Measurements from ENCODE around the gene IL17F.
"Not testable (repeated sequence)": the region's sequence is repeated elsewhere in the genome, so short reads cannot be mapped to it uniquely, and the experiment has no call there.

Gene IL17F

DNA sequence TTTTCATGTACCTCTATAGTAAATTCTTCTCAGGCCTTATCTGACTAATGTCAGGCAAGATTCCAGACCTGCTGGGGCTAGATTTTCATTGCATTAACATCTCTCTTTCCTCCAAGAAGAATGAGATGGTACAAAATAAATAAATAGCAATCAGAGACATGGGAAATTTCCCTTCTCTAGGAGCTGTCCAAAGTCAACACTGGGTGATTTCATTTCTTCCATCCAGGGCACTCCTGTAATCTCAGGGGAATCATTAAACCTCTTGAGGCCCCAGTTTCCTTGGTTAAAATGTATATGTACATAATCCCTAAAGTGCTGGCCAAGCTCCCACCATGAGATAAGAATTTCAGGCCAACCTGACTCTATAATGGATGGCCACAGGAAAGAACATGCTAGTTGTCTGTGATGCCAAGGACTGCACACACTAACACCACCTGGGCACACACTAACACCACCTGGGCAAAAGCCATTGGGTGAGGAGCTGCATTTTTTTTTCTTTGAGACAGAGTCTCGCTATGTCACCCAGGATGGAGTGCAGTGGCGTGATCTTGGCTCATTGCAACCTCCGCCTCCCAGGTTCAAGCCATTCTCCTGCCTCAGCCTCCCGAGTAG lies 912 bp downstream of the IL17F start:
- FAIRE-seq: no peak

DNA sequence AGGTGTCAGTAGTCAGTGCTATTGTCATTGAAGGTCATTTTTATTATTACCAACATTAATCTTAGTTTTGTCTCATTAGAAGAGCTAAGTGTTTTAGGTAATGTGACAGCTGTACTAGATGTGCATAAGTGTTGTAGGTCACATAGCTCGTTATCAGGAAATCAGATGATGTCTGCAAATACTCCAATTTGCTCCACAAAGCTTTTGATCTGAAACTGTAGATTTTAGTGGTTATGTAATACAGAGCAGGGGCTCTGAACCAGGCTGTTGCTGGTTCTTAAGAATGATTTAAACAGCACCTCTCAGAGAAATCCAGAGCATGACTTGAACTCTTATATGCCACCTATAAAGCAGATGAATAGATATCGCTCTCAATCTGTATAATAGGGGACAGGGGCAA lies 2.5 kb downstream of the IL17F start:
- no peak for FAIRE-seq

DNA sequence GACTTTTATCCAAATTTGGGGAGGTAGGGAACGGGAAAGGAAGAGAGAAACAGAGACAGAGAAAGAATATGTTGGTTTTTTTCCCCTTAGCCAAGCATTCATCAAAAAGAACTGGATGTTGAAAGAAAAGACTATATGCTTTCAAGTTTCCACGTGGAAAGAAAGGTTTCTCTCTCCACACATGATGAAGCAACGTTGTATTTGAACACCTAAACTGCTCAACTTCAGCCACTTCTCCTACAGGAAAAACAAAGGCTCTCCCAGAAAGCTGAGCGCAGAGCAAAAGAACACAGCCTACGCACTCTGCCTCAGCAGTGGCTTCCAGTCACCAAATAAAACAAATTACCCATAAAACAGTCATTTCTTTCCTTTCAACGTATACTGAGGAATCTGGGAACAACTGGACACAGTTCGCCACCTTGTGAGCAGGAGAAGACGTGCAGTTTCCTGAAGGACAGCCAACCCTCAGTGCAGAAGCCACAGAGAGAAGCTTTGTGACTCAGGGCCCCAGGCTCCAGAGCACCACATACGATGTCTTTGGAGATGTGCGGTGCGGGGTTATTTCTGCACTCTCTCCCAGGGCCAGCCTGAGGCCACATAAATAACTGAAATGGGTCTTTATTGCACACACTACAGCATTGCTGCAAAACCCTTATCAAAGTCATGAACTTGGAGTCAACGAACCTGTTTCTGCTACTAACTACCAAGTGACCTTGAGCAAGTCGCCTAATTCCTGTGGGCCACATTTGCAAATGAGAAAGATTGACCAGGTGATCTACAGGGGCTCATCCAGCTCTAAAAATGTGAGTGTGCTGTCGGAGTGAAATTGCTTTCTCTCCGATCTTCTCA lies 10.1 kb downstream of the IL17F start:
- no peak for FAIRE-seq

DNA sequence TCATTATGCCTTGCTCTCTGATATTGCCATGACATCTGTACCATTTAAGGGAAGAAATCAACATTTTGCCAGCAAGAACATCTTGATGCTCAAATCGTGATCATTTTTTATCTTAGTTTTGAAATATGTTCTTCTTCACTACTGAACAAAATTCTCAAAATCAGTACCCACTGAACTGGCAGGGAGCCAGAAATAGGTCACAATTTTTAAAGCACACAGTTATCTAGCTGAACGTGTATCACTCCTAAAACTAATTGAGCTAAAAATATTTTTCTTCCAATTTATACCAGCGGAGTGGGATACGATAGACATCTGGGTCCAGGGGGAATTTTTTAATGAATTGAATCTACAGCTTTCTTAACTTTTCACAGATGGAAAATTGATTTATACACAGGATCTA lies 11.3 kb downstream of the IL17F start:
- FAIRE-seq: no peak

DNA sequence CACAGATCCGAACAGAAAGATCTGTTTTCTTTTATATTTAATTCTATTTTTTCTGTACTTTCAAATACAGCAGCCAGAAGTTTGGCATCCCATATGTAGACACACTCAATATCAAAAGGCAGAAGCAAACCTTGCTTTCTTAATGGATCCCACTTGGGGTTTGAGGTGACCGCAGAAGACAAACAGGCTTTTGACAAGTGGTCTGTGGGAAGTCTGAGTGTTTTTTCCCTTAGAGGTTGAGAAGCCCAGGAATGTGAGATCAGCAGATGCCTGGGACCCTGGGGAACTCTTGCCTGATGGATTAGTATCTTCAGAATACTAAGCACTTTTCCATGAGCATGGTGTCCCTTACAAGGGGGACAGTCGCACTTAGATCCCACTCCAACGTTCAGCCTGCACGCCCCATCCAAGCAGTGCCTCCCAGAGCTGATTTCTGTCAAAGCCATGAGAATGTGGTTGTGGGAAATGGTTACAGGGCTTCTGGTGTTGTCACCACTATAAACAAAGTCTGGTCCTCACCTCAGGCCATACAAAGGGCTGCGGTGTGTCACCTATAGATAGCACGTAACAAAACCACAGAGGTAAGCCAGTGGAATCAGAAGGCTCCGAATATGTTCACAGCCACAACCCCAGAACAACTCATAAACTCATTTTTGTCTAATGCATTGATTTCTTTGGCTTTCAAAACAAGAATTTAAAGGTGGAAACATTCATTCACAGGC lies 12.7 kb downstream of the IL17F start:
- no peak for FAIRE-seq

DNA sequence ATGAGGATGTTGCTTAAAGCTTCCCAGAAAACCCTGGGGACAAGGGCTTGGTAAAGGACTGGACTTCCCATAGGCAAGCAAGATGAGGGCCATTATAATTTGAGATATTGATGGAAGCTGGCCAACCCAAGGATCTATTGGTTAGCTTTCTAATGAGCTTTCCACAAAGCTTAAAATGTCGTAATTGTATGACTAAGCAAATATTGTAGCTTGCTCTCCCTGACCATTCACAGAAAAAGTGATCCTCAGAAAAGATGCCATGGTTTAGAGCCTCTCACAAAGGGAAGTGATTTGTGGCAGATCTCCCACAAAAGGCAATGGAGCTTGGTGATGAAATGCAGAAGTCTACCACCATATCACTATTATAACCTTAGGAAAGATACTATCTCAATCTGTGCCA lies 13.6 kb downstream of the IL17F start:
- no peak for FAIRE-seq

DNA sequence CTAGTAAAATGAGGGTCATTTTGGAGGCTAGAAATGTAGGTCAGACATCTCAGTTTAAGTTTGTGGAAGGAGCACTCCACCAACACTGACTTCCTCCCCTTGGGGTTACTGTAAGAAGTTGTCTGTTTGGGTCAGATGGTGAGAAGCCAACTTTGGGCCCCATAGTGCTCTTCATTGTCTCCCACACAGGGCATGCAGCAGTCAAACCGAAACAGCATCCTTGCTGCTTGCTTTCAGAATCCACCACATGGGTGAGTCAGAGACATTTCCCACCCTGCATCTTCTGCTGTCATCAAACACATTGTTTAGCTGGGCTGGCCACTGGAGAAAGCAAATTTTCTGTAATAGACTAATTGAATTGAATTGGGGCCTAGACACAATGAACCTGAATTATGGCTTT lies 16.8 kb downstream of the IL17F start:
- FAIRE-seq: no peak

DNA sequence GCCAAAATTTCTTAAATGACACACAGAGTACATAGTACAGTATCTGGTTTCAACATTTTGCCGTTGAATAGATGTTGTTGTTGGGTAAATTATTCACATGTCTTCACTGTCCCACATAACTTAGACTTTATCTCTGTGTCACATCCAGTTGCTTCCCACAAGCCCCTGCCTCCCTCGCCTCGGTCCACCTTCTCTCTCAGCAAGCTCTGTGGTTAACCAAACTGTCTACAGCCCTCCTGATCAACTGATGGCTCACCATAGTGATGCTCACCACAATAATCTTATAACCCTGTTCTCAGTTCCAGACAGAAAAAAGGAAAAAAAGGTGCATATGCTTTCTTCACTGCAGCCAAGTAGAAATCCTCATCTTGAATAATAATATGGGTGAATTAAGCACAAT lies 23.0 kb downstream of the IL17F start:
- FAIRE-seq: no peak

DNA sequence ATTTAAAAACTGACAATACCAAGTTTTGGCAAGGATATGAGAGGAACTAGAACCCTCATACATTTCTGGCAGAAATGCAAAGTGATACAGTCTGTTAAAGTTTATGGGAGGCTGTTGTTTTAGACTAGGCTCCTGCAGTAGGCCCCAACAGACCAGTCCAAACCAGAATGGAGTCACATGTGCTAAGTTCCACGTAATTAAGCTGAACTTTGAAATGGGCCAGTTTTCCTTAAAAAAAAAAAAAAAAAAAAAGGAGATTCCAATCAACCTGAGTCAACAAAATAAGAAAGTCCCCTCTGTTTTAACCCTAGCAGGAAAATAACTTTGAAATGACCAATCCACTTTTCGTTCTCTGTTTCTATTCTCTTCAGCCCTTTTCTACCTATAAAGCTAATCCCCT lies 26.5 kb downstream of the IL17F start:
- FAIRE-seq: no peak

DNA sequence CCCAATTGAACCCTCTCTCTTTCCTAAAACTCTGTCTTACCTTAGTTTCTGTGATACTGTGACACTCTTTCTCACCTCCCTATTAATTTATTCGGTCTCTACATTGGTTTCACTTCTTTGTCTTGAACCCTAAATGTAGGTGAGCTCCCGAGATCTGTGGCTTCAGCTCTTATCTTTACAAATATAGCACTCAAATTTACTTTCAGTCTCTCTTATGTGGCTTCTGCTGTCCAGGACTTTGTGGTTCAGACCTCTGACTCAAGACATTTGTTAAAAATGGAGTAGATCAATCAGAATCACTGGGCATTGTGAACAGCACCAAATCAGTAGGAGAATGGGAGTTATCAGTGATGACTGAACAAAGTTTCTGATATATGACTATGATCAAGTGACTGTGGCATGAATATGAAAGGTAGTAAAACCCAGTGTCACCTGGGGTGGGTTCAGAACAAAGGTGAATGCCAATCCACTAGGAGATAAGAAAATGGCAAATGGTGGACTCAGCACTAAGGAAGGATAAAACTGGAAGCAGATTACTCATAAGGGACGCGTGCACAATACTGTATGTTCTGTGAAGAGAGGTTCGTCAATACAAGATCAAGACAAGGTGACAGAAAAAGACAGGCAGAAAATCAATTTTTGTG lies 27.2 kb downstream of the IL17F start:
- no peak for FAIRE-seq

DNA sequence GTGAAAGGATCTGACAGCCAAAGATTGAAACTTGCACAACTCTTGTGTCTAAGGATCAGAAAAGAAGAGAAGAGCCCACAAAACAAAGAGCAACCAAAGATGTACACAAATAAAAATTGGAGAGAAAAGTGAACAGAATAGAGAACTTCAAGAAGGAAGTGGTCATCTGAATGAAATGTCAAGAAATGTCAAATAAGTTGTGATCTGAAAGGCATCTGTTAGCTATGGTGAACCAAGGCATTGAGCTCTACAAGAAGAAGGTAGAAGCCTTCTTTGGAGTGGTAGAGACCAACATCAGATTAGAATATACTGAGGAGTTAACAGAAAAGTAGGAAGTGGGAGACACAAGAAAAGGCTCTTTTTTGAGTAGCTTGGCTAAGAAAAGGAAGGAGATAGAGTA lies 28.5 kb downstream of the IL17F start:
- FAIRE-seq: no peak

DNA sequence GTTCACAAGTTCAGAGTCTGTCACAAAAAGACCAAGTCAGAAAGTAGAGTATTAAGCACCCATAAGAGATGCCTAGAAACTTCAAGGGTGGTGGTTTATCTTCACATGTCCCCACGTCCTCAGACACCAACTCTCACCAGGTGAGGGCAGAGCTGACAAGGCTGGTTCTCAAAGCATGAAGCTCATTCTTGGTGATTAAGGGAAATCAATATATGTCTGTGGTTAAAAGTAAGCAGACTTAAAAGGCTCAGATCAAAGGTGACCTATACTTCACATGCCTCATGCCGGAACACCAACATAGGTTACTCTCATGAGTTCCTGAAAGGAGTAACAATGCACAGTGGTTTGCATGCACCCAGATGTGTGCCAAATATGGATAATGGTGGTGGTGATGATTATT lies 31.2 kb downstream of the IL17F start:
- FAIRE-seq: no peak

DNA sequence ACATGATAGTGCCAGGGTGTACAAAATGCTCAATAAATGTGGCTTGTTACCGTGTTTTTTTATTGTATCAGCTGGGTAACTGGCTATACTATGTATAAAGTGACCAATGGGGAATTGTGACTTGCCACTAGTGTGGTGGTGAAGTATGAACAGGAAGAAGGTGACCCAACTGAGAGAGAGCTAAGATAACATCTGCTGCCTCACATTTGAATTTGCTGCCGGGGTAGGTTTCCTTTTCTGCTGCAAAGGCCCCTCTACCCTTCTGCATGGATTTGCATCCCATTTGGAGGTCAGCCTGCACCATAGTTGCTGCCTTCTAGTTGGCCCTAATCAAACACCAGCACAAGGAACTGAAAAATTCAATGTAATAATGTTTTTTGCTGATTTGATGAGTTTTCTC lies 34.1 kb downstream of the IL17F start:
- FAIRE-seq: no peak

DNA sequence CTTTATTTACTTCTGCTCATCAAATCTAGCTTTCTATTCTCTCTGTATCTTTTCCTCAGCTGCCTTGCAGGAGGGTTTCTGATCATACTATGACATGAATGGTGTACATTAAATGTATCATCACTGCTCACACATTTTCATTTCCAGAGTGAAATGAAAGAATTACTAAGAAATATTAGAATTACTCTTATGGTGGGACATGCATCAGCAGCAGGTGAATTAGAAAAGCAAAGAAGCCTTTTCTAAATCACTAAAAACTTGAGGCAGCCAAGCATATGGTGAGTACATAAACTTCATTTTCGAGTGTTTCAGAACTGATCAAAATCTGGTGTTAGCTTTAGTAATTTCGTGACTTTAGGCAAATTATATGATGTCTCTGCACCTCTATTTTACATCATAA lies 34.5 kb downstream of the IL17F start:
- no peak for FAIRE-seq

DNA sequence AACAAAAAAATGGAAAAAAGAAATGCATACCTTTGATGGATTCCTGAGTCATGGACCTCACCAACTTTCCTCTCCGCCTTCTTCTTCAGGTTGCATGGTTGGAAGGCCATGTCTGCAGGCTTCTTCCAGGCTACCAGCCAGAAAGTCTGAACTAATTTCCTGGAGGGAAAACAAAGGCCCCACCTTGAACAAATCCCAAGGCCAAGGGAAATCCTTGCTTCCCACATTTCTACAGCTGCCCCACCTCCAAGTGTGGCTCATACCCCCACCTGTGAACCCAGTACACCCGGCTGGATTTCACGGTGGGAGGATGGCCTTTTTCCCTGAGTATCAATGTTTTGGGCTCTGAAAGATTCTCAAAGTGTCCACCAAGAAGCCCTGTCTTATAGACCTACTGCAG lies 35.7 kb downstream of the IL17F start:
- no peak for FAIRE-seq

DNA sequence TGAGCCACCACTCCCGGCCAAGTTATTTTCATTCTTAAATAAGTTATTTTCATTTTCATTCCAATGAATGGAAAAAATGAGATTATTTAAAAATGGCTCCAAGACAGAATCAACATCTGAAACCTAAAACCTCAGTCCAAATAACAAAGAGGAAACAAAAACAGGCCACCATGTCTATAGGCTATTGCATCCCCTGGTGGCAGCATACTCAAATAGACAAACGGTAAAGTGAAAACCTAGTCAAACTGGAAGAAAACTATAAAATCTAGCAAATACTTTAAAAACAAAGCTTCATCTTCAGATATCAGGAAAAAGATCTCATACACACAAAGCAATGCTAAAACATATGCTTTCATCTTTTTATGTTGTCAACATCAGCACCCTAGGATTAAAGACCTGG lies 37.2 kb downstream of the IL17F start:
- no peak for FAIRE-seq

DNA sequence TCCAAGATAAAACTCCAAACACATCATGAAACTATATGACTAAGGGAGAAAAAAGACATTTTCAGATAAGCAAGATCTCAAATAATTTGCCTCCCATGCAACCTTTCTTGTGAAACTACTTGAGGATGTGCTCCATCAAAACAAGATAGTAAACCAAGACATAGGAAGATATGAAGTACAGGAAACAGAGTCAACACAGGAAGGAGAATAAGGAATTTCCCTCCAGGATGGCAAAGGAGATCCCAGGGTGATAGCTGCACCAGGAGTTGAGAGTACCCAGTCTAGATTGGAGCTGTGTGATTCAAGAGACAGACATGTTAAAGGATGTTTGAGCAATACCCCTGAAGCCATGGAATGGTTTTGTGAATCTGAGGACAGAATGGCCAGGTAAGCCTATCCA lies 42.8 kb downstream of the IL17F start:
- no peak for FAIRE-seq

DNA sequence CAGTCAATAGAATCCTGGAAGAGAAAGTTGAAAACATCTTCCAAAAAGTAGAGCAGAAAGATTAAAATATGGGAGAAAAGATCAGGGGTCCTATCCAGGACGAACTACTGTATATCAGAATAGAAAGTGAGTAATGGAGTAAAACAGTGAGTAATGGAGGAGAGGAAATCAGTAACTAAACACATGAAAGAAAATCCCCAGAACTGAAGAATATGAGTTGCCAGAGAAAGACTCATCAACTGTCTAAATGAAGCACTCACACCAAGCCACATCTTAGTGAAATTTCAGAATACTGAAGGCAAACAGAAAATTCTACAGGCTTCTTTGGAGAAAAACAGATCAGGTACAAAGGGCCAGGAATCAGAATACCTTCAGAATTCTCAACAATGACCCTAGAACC lies 43.3 kb downstream of the IL17F start:
- no peak for FAIRE-seq

DNA sequence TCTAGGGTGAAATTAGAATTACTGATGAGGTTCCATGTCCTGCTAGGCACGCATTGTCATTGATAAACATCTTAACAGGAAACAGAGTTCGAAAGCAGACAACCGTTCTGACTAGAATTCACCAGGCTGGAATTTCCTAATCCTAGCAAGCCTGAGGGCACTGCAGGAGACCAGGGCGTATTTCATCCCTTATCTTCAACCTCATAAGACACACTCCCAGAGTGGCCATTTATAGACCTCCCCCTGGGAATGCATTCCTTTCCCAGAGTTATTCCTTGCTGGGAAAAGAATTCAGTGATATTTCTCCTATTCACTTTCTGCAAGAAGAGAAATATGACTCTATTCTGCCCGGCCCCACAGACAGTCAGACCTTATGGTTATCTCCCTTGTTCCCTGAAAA lies 44.2 kb downstream of the IL17F start:
- not testable (repeated sequence) for FAIRE-seq

DNA sequence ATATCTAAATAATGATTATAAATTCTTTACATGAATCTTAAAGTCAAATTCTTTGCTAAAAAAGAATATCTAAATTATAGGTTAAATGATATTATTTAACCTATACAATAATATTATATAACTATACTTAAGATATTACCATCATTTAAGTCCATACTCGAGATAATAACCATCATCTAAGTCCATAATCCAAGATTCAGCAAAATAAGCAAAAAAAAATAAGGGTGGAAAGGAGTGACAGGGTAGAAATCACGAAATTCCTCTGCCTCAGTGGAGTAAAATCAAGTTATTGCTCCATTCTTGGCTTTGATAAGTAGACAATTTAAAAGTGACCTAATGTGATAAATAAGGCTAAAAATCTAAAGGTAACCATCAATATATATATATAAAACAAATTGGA lies 48.4 kb downstream of the IL17F start:
- FAIRE-seq: no peak

DNA sequence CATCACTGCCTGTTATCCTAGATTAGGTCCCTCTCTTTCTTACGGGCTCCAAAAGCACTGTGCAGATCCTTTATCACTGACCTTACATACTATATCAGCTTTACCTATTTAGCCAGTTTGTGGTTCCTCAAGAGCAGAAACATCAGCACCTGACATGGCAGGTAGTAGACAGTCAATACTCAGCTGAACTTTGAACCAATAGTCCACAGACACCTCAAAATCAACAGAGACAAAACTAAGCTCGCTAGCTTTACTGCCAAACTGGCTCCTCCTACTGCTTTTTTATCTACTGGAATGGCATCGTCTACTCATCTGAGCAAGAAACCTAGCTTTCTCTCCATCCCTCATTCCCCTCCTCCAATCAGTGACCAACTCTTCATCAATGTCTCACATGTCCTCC lies 52.5 kb downstream of the IL17F start:
- FAIRE-seq: no peak

DNA sequence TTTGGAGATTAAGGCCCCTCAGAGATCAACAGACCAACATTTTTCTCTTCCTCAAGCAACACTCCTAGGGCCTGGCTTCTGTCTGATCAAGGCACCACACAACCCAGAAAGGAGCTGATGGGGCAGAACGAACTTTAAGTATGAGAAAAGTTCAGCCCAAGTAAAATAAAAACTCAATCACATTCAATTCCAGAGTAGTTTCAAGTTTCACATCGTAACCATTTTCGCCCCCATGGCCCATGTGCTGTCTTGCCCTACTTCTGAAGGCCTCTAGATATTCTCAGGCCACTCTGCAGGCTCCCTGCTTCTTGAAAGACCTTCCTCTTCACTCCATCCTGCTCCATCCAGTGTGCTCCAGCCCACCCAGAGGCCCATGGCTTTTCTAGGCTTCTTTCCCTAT lies 53.9 kb downstream of the IL17F start:
- no peak for FAIRE-seq

DNA sequence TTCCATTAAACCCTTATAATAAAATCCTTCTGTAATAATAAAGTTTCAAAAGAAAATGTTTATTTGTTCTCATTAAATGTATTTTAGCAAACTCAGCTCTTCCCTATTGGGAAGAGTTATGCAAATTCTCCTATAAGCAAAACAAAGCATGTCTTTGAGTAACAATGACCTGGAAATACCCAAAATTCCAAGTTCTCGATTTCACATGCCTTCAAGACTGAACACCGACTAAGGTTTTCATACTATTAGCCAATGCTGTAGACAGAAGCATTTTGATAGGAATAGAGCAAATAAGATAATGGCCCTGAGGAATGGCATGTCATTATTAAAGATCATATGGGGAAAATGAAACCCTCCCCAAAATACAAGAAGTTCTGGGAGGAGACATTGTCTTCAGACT lies 54.3 kb downstream of the IL17F start:
- no peak for FAIRE-seq

DNA sequence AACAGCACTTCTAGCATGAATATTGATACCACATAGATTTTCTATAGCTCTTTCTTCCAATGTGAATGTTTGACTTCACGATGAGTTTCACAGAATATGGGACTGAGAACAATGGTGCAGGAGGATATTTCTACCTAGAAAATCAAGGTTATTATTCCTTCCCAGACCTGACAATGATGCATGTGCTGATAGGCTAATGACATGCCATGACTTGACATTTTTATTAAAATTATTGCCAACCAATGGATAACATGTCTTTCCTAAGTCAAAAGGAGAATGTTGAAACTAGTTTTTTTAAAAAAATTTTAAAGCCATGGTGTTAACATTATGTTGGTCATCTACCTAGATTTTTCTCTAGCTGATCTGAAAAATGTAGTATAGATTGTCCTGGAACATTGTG lies 57.2 kb downstream of the IL17F start:
- no peak for FAIRE-seq

Data from TTC549 (cell line).